Astrocyte (in vitro differentiated cells and primary cell): ENCODE data around the gene WRAP53. TPM values are rescaled to one million over a fixed set of nuclear protein-coding genes. Genes with fewer than 3 reads are reported as not detected.
A peak's percentile ranks its signal among the peaks of the same experiment; 100 is the strongest.

Source experiments
- DNase-seq: peaks from one replicate; pipeline ENCODE4 v3.0.0-alpha.2; 2010; ENCODE audit warnings: low read depth
- FAIRE-seq: peaks from 2 replicates; lab custom pipeline; 2011; peaks lifted over from hg19 to GRCh38; lab: Jason Lieb, UNC
- H2AFZ ChIP-seq: 2 replicates; pipeline ENCODE4 v1.6.0; 2012; ENCODE audit warnings: low read depth, low read length, inconsistent platforms
- H3K27ac ChIP-seq: 2 replicates; pipeline ENCODE4 v1.5.1; 2011; ENCODE audit warnings: low read depth, low read length, inconsistent platforms
- H3K27me3 ChIP-seq: 2 replicates; pipeline ENCODE4 v1.6.0; 2011; ENCODE audit warnings: low read length, inconsistent platforms; ENCODE audit not compliant: insufficient read depth
- H3K36me3 ChIP-seq: 2 replicates; pipeline ENCODE4 v1.5.1; 2011; ENCODE audit warnings: low read length, inconsistent platforms; ENCODE audit not compliant: insufficient read depth
- H3K4me1 ChIP-seq: 2 replicates; pipeline ENCODE4 v1.5.1; 2011; ENCODE audit warnings: low read length, inconsistent platforms; ENCODE audit not compliant: insufficient read depth
- H3K4me2 ChIP-seq: 2 replicates; pipeline ENCODE4 v1.6.0; 2012; ENCODE audit warnings: low read length, inconsistent platforms
- H3K4me3 ChIP-seq: 2 replicates; pipeline ENCODE4 v1.5.1; 2011; ENCODE audit warnings: low read depth, mild to moderate bottlenecking, low read length, inconsistent platforms; ENCODE audit not compliant: insufficient read depth
- H3K79me2 ChIP-seq: 2 replicates; pipeline ENCODE4 v1.6.0; 2012; ENCODE audit warnings: mild to moderate bottlenecking, low read length, inconsistent platforms; ENCODE audit not compliant: insufficient read depth
- H3K9ac ChIP-seq: 2 replicates; pipeline ENCODE4 v1.6.0; 2012; ENCODE audit warnings: mild to moderate bottlenecking, low read length, inconsistent platforms
- H3K9me3 ChIP-seq: 2 replicates; pipeline ENCODE4 v1.5.1; 2012; ENCODE audit warnings: low read depth, mild to moderate bottlenecking, low read length, inconsistent platforms; ENCODE audit not compliant: insufficient read depth
- H4K20me1 ChIP-seq: 2 replicates; pipeline ENCODE4 v1.6.0; 2012; ENCODE audit warnings: low read length, inconsistent platforms; ENCODE audit not compliant: insufficient read depth
- H3K27ac Mint-ChIP-seq: one replicate; pipeline ENCODE4 v1.8.0; 2021; ENCODE audit warnings: mild to moderate bottlenecking, mixed read lengths; ENCODE audit not compliant: unreplicated experiment
- H3K27me3 Mint-ChIP-seq: one replicate; pipeline ENCODE4 v1.8.0; 2021; ENCODE audit warnings: low read depth, mixed read lengths; ENCODE audit not compliant: unreplicated experiment
- H3K36me3 Mint-ChIP-seq: one replicate; pipeline ENCODE4 v1.8.0; 2021; ENCODE audit warnings: low read depth, mixed read lengths; ENCODE audit not compliant: unreplicated experiment
- H3K4me1 Mint-ChIP-seq: one replicate; pipeline ENCODE4 v1.8.0; 2021; ENCODE audit warnings: low read depth, mixed read lengths; ENCODE audit not compliant: unreplicated experiment
- H3K4me3 Mint-ChIP-seq: one replicate; pipeline ENCODE4 v1.8.0; 2021; ENCODE audit warnings: mild to moderate bottlenecking, moderate library complexity, mixed read lengths; ENCODE audit not compliant: unreplicated experiment
- H3K9me3 Mint-ChIP-seq: one replicate; pipeline ENCODE4 v1.8.0; 2021; ENCODE audit warnings: mild to moderate bottlenecking, mixed read lengths; ENCODE audit not compliant: unreplicated experiment
- CTCF ChIP-seq: IDR thresholded peaks from 2 replicates; pipeline ENCODE4 v1.5.1; 2011; ENCODE audit warnings: low read depth, mild to moderate bottlenecking, inconsistent platforms, low read length, moderate library complexity; ENCODE audit not compliant: insufficient read depth
- EZH2 ChIP-seq: IDR thresholded peaks from 2 replicates; pipeline ENCODE4 v1.6.1; 2012; ENCODE audit warnings: mild to moderate bottlenecking, low read length, inconsistent platforms; ENCODE audit not compliant: insufficient read depth
- total RNA-seq: library from RNA; stranded (reverse); gene quantifications from 2 replicates; pipeline ENCODE4 v1.2.1, GENCODE V29; 2021

Gene WRAP53
- total RNA-seq, 1 donor from 2014 or later: 15.1 TPM

GRCh38 chr17:7742729-7743128, 54.5 kb downstream of the WRAP53 start:
- Histone ChIP-seq H3K9me3 (no peaks in the 10 kb centered on the region), H3K4me1 (peaks cover 16% of the 10 kb centered on the region), H3K9ac (no peak overlapping the region), H3K27ac (no peak overlapping the region), H3K4me3 (no peak overlapping the region), H2AFZ (no peak overlapping the region), H3K36me3 (no peaks in the 10 kb centered on the region), H4K20me1 (no peaks in the 10 kb centered on the region), H3K79me2 (no peaks in the 10 kb centered on the region), H3K27me3 (peaks cover 3% of the 10 kb centered on the region), H3K4me2 (no peak overlapping the region)
- Mint-ChIP-seq H3K9me3 (peaks cover under 1% of the 10 kb centered on the region), H3K27me3 (peaks cover 31% of the 10 kb centered on the region), H3K27ac (no peak overlapping the region), H3K4me1 (peaks cover 11% of the 10 kb centered on the region), H3K4me3 (no peak overlapping the region), H3K36me3 (no peaks in the 10 kb centered on the region)
- TF ChIP-seq EZH2 (no peak), CTCF (no peak)
- no peak for FAIRE-seq
- DNase-seq: no peak

GRCh38 chr17:7744416-7744815, 56.1 kb downstream of the WRAP53 start:
- FAIRE-seq (no peak), DNase-seq (no peak)
- no peak overlapping the region for H3K4me3 Mint-ChIP-seq
- H3K27me3 ChIP-seq: no peaks in the 10 kb centered on the region
- no peak overlapping the region for H3K27ac Mint-ChIP-seq
- H3K27me3 Mint-ChIP-seq: peaks cover 17% of the 10 kb centered on the region
- no peak overlapping the region for H3K4me3 ChIP-seq
- peaks cover 8% of the 10 kb centered on the region for H3K9me3 Mint-ChIP-seq
- no peaks in the 10 kb centered on the region for H3K9me3 ChIP-seq
- H3K9ac ChIP-seq: no peak overlapping the region
- H3K4me1 Mint-ChIP-seq: peaks cover 11% of the 10 kb centered on the region
- H4K20me1 ChIP-seq: no peaks in the 10 kb centered on the region
- no peaks in the 10 kb centered on the region for H3K79me2 ChIP-seq
- no peak for TF ChIP-seq EZH2
- no peak for TF ChIP-seq CTCF
- no peaks in the 10 kb centered on the region for H3K36me3 ChIP-seq
- H2AFZ ChIP-seq: no peak overlapping the region
- H3K27ac ChIP-seq: no peak overlapping the region
- peaks cover 22% of the 10 kb centered on the region for H3K4me1 ChIP-seq
- no peaks in the 10 kb centered on the region for H3K36me3 Mint-ChIP-seq
- H3K4me2 ChIP-seq: no peak overlapping the region

- H3K9ac ChIP-seq: no peak overlapping the region
- Mint-ChIP-seq H3K27me3 (peaks cover 6% of the 10 kb centered on the region), H3K4me1 (peaks cover 11% of the 10 kb centered on the region), H3K9me3 (peaks cover 16% of the 10 kb centered on the region), H3K27ac (no peak overlapping the region), H3K4me3 (no peak overlapping the region), H3K36me3 (peaks cover 5% of the 10 kb centered on the region)
- no peak overlapping the region for H2AFZ ChIP-seq
- H3K27ac ChIP-seq: no peak overlapping the region
- no peaks in the 10 kb centered on the region for H3K9me3 ChIP-seq
- H4K20me1 ChIP-seq: no peaks in the 10 kb centered on the region
- peak overlapping the region; percentile 33 for H3K4me2 ChIP-seq
- no peaks in the 10 kb centered on the region for H3K36me3 ChIP-seq
- no peak overlapping the region for H3K4me3 ChIP-seq
- H3K79me2 ChIP-seq: no peaks in the 10 kb centered on the region
- DNase-seq (peak; percentile 79), FAIRE-seq (peak; percentile 56)
- peaks cover 27% of the 10 kb centered on the region for H3K4me1 ChIP-seq
- TF ChIP-seq EZH2: no peak
- TF ChIP-seq CTCF: no peak
- H3K27me3 ChIP-seq: no peaks in the 10 kb centered on the region
Observed at GRCh38 chr17:7745748-7746470, 57.6 kb downstream of the WRAP53 start.
